Stimulated activated CD4-positive, alpha-beta T cell treated with anti-CD3 and anti-CD28 coated beads, Interleukin-4, amount 100 ng/mL, for 4 hours (primary cell): ENCODE results near the gene FAM131C.
"Not testable (repeated sequence)": the region's sequence is repeated elsewhere in the genome, so short reads cannot be mapped to it uniquely, and the experiment has no call there.

Source experiments
- DNase-seq, 2 experiments: peaks; one replicate each; pipeline ENCODE4 v3.0.0-alpha.2; 2020

FAM131C gene, protein sequence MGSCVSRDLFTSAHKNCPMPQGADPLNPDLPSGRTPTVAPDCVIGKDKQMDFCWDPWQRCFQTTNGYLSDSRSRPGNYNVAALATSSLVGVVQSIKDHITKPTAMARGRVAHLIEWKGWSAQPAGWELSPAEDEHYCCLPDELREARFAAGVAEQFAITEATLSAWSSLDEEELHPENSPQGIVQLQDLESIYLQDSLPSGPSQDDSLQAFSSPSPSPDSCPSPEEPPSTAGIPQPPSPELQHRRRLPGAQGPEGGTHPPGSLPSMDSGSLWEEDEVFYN

GRCh38 chr1:16073490-16074119 lies at the start of gene FAM131C:
FAM131C (minus strand) TSS chr1:16073651; CDS start chr1:16073442, 209 bp downstream.
- peak; percentile 12 to 49 for DNase-seq

GRCh38 chr1:16122916-16123315 lies 49.5 kb upstream of the FAM131C start:
- DNase-seq, result peak in 1 of 2 experiments; percentile 31

- no peak for DNase-seq
These were observed 49.0 kb upstream of the FAM131C start for GRCh38 chr1:16122350-16122881.

- no peak for DNase-seq
These were observed 47.5 kb upstream of the FAM131C start for GRCh38 chr1:16120940-16121410.

DNA sequence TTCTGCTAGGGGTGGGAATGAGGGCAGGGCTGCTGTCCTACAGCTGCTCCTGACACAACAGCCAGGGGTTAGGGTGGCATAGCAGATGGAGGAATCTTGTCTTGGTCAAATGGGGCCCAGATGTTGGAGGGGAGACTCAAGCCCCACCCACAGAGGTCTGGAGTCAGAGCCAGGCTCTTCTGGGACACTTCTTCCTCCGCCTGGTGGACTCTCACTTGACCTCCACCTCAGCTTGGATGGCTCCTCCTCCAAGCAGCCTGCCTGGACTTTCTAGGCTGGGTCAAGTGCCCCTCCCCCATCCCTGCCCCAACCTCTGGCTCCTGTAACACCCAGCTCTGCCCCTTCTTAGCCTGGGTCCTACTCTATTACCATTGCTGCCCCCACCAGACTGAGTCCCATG lies 47.0 kb upstream of the FAM131C start:
- DNase-seq, result no peak

GRCh38 chr1:16119926-16120325 lies 46.5 kb upstream of the FAM131C start:
- DNase-seq, result no peak

GRCh38 chr1:16119504-16119903 lies 46.1 kb upstream of the FAM131C start:
- DNase-seq, result no peak

- DNase-seq, result no peak
These were observed 45.3 kb upstream of the FAM131C start for GRCh38 chr1:16118706-16119105.

- no peak for DNase-seq
These were observed 44.5 kb upstream of the FAM131C start for GRCh38 chr1:16117936-16118335.

DNA sequence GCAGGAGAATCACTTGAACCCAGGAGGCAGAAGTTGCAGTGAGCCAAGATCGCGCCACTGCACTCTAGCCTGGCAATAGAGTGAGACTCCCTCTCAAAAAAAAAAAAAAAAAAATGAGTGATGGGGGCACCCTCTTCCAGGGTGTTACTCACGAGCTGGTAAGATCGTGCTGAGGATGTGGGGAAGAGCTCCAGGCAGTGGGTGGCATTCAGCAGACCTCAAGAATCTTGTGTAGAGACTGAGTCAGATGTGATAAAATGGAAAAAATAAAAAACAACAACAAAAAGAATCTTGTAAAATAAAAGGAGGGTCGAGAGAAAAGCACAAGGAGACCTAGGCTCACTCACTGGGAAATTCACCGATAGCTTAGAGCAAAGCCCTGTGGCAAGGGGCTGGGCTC lies 43.9 kb upstream of the FAM131C start:
- DNase-seq, result no peak

DNA sequence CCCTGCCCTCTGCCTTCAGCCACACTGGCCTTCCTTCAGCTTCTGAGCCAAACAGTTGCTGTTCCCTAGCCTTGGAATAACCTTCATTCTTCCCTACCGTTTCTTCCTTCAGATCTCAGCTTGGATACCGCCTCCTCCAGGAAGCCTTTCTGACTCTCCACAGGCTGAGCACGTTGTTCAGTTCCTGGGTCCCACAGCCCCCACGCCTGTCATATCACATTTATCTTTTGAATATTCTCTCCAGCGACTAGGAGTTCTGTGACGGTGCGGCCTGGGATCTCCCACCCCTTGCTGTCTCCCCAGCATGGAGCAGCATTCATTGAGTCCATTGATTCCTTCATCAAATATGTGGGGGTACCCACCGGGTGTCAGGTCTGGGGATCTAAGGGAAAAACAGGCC lies 43.2 kb upstream of the FAM131C start:
- no peak for DNase-seq

GRCh38 chr1:16116002-16116401 lies 42.6 kb upstream of the FAM131C start:
- DNase-seq, result no peak

GRCh38 chr1:16115468-16115983 lies 42.1 kb upstream of the FAM131C start:
- no peak for DNase-seq

DNA sequence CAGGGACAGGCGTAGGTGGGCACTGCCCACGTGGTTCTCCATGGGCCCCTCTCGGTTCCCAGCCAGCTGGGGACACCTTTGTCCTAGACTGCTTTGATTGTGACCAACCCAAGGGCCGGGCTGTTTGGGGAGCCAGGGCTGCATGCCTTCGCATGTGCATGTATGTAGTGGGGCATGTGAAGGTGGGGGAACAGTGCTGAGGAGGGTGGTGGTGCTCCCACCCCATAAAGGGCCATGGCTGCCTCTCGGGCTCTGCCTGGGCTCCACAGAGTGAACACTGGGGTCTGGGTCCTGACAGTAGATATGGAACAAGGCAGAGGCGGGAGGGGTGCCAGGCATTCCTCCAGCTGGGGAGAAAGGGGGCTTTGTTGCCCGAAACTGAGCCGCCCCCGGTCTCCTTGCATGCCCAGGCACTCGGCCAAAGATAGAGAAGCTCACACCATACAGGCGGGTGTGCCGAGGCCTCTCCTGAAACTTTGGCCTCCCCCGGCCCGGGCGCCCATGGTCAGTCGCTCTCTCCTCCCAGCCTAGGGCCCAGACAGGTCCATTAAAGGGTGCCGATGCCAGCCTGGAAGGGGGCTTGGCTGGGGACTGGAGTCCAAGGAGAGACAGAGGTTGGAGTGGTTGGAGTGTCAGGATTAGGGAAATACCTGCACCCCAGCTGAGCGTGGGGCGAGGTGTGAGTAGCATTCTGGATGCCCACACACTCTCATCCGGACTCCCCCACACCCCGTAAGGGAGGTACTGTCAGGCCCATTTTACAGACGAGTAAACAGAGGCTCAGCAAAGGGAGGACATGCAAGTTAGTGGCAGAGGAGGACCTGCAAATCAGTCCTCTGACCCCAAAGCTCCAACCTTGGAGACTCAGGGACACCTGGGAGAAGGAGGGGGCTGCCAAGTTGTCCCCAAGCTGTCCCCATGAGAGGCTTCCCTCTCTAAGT lies 41.3 kb upstream of the FAM131C start:
- DNase-seq, result no peak

DNA sequence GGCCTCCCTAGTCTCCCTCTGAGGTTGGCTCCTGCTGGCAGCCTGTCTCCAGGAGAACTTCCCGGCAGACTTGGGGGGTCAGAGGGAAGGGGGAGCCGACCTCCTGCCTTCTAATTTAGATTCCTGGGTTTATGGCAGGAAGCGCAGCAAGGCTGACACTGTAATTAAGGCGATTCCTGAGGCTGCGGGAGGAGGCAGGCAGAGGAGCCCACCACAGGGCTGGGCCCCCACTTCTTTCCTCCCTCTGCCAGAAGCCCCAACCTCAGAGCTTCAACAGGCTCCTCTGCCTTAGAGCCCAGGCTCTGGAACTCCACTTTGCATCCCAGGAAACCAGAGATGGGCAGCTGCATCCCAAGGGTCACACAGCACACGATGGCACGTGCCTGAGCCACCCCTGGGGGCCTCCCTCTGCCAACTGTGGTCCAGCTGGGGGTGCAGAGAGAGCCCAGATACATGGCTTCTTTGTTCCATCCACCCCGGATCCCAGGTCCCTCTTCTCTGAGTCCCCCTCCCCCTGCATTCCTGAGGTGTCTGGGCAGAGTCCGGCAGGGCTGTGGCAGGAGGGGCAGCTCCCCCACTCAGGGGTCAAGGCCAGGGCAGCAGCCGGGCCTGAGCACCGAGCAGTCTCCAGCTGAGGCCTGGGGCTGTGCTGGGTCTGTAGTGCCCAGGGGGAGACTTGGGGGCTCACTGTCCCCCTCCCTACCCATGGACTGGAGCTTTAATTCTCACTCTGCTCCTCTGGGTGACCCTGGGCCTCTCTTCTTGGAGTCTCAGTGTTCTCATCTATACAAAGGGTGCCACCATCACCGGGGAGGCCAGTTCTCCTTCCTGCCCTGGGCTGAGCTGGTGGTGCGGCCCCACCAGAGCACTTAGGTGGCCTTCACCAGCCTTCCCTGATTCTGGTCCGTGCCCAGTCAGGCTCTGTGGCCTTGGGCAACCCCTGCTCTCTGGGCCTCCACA lies 39.4 kb upstream of the FAM131C start:
- DNase-seq, result no peak

DNA sequence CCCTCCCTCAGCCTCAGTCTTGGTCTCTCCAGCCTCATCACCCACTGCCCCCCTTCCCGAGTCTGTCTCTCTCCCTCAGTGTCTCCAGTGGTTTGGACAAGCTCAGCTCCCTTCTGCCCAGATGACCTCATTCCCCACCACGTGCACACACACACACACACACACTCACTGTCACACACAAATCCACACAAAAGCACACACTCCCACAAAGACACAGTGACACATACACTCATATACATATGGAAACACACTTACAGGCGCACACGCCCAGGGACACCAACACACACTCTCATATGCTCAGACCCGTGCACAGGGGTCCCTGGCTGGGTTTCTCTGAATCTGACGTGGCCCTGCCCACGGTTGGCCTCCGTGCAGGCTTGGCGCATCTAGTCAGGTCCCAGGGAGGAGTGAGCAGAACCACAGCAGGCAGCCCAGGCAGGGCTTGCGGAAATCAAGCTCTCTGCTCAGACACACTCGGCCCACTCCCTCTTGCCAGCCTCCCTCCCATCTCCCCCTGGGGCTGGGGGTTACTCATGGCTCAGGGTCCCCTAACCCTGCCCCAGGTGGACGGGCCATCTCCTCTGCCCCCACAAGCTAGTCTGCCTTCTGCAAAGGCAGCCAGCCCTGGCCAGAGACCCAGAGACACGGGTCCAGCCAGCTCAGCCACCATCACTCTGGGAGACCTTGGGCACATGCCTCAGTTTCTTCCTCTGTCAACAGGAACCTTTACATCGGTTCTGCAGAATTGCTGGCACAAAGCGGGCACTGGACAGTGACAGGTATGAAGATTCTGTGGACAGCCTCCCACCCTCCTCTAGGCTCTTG lies 38.5 kb upstream of the FAM131C start:
- DNase-seq, result no peak

DNA sequence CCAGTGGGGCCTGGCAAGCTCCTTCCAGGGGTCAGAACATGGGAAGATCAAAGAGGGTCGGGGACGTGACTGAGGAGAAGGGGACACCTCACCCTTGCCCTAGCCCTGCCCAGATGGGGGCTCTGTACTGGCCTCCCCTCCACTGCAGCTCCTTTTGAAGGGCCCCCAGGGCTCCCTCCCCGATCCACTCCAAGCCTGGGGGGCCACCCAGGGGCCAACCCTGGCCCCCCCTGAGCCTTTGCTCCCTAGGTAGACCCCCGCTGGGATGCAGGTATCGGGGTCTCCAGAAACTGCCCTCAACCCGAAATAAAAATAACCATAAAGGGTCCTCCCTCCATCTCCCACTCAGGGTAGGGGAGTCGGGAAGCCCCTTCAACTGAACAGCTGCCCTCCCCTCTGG lies 37.4 kb upstream of the FAM131C start:
- no peak for DNase-seq

DNA sequence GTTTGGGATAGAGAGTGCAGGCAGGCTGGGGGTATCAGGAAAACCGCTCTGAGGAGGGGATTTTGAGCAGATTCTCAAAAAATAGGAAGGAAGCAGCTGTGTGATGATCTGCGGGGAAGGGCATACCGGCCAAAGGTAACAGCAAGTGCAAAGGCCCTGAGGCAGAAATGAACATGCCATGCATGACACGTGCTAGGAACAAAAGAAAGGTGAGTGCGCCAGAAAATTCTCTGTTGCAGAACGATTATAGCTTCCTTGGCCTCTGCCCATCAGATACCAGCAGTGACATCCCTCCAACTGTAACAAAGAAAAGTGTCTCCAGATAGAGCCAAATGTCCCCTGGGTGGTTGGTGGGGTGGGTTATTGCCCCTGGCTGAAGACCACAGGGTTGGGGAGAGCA lies 37.0 kb upstream of the FAM131C start:
- DNase-seq, result no peak

DNA sequence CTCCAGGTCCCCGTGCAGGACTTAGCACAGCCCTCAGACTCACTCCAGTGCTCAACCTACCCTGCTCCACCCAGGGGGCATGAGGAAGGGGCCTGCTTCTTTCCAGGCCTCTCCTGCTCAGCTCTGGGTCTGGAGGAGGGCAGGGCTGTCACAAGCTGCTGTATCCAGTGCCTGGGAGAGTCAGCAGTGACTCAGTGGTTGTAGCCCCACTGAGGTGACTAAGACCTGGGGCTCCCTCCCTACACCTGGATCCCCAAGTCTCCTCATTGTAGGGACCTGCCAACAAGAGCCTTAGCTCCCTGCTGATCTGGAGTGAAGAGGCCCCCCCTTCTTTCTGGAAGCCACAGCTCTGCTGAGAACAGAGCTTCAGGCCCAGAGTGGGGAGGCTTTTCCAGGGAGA lies 36.1 kb upstream of the FAM131C start:
- no peak for DNase-seq

GRCh38 chr1:16107039-16107438 lies 33.6 kb upstream of the FAM131C start:
- DNase-seq, result not testable (repeated sequence)

- no peak for DNase-seq
These were observed 28.2 kb upstream of the FAM131C start for GRCh38 chr1:16101623-16102022.
